IMR-90 (cell line): ENCODE measurements around the gene LHFPL6. TPM values are rescaled to one million over a fixed set of nuclear protein-coding genes. Genes with fewer than 3 reads are reported as not detected.

Source experiments
- ATAC-seq: fragments of 200-7000 bp; cut with Tn5 transposase; 2 replicates; pipeline ENCODE4 v1.9.1; 2020; ENCODE audit warnings: low read depth, mild to moderate bottlenecking, moderate library complexity
- BruUV-seq: library from RNA; stranded (reverse); fragments of 400-500 nt; replicated peaks from 2 replicates; lab custom pipeline; 2021; lab: Mats Ljungman, UMichigan
- CTCF ChIA-PET: fragments of 300-600 bp; formaldehyde crosslinking; extraction: SDS; loops from one replicate; lab custom pipeline; 2021; ENCODE audit warnings: antibody characterized with exemption; lab: Yijun Ruan, JAX
- POLR2A ChIA-PET: fragments of 300-600 bp; sonication (Branson Sonifier 250); formaldehyde crosslinking; loops from one replicate; lab custom pipeline; 2022; ENCODE audit warnings: antibody characterized with exemption; ENCODE audit not compliant: unreplicated experiment; lab: Charles Lee
- DNase-seq: peaks from one replicate; pipeline ENCODE4 v3.0.0; 2013
- H2AFZ ChIP-seq: replicated peaks from 2 replicates; pipeline ENCODE3; 2013; ENCODE audit warnings: low read length, mild to moderate bottlenecking; ENCODE audit not compliant: poor library complexity
- H2AK5ac ChIP-seq: 2 replicates; pipeline ENCODE4 v1.6.1; 2013; ENCODE audit warnings: low read depth, low read length, inconsistent platforms
- H2AK9ac ChIP-seq: replicated peaks from 2 replicates; pipeline ENCODE3; 2013; ENCODE audit warnings: mild to moderate bottlenecking, low read depth, low read length, moderate library complexity; ENCODE audit not compliant: poor library complexity
- H2BK120ac ChIP-seq: 2 replicates; pipeline ENCODE4 v1.6.1; 2013; ENCODE audit warnings: low read depth, low read length, inconsistent platforms
- H2BK15ac ChIP-seq: 3 replicates; pipeline ENCODE4 v1.6.1; 2013; ENCODE audit warnings: low read depth, low read length, inconsistent platforms
- H2BK20ac ChIP-seq: 2 replicates; pipeline ENCODE4 v1.6.1; 2013; ENCODE audit warnings: low read depth, mild to moderate bottlenecking, inconsistent platforms, low read length, moderate library complexity
- H2BK5ac ChIP-seq: 2 replicates; pipeline ENCODE4 v1.6.1; 2013; ENCODE audit warnings: mild to moderate bottlenecking, low read depth, low read length, inconsistent platforms; ENCODE audit not compliant: poor library complexity, severe bottlenecking
- H3K14ac ChIP-seq: replicated peaks from 2 replicates; pipeline ENCODE4 v1.6.1; 2013; ENCODE audit warnings: low read depth, low read length, inconsistent platforms
- H3K18ac ChIP-seq: 2 replicates; pipeline ENCODE4 v1.6.1; 2013; ENCODE audit warnings: low read depth, low read length, control low read depth
- H3K23ac ChIP-seq: 2 replicates; pipeline ENCODE4 v1.6.1; 2013; ENCODE audit warnings: low read depth, low read length, inconsistent platforms
- H3K27ac ChIP-seq: 2 replicates; pipeline ENCODE4 v1.5.1; 2013; ENCODE audit warnings: mild to moderate bottlenecking, control low read depth, low read length; ENCODE audit not compliant: insufficient read depth
- H3K27me3 ChIP-seq: 2 replicates; pipeline ENCODE4 v1.6.1; 2013; ENCODE audit warnings: low read length; ENCODE audit not compliant: control insufficient read depth, insufficient read depth
- H3K36me3 ChIP-seq: 2 replicates; pipeline ENCODE4 v1.6.1; 2013; ENCODE audit warnings: low read length, mixed read lengths; ENCODE audit not compliant: control insufficient read depth, insufficient read depth
- H3K4ac ChIP-seq: 2 replicates; pipeline ENCODE4 v1.6.1; 2013; ENCODE audit warnings: low read depth, low read length, inconsistent platforms
- H3K4me1 ChIP-seq: 2 replicates; pipeline ENCODE4 v1.6.1; 2013; ENCODE audit warnings: low read length, mixed read lengths; ENCODE audit not compliant: control insufficient read depth, insufficient read depth
- H3K4me2 ChIP-seq: 2 replicates; pipeline ENCODE4 v1.6.1; 2013; ENCODE audit warnings: low read depth, mild to moderate bottlenecking, control low read depth, low read length, moderate library complexity
- H3K4me3 ChIP-seq: 2 replicates; pipeline ENCODE4 v1.5.1; 2013; ENCODE audit warnings: low read depth, mild to moderate bottlenecking, control low read depth, low read length, moderate library complexity; ENCODE audit not compliant: insufficient read depth
- H3K56ac ChIP-seq: 2 replicates; pipeline ENCODE4 v1.6.1; 2013; ENCODE audit warnings: low read length, inconsistent platforms; ENCODE audit not compliant: insufficient read depth; ENCODE audit errors: extremely low read depth
- H3K79me1 ChIP-seq, 2 experiments: 2 replicates each; pipeline ENCODE4 v1.6.1; 2013; ENCODE audit warnings: low read length in 2 of 2, inconsistent platforms in 1 of 2, low read depth in 1 of 2
- H3K9ac ChIP-seq: 2 replicates; pipeline ENCODE4 v1.6.1; 2013; ENCODE audit warnings: low read depth, low read length, control low read depth
- H3K9me1 ChIP-seq: 2 replicates; pipeline ENCODE4 v1.6.1; 2013; ENCODE audit warnings: low read length, inconsistent platforms; ENCODE audit not compliant: insufficient read depth
- H3K9me3 ChIP-seq: 2 replicates; pipeline ENCODE4 v1.6.1; 2013; ENCODE audit warnings: low read length; ENCODE audit not compliant: control insufficient read depth, insufficient read depth
- H4K20me1 ChIP-seq: 2 replicates; pipeline ENCODE4 v1.6.1; 2013; ENCODE audit warnings: low read length, inconsistent platforms; ENCODE audit not compliant: insufficient read depth
- H4K5ac ChIP-seq: 2 replicates; pipeline ENCODE4 v1.6.1; 2013; ENCODE audit warnings: mild to moderate bottlenecking, low read depth, low read length, control low read depth
- H4K8ac ChIP-seq, 2 experiments: 2 replicates each; pipeline ENCODE4 v1.6.1; 2013; ENCODE audit warnings: low read depth in 2 of 2, low read length in 2 of 2, control low read depth in 1 of 2, inconsistent platforms in 1 of 2
- H4K91ac ChIP-seq: 2 replicates; pipeline ENCODE4 v1.6.1; 2013; ENCODE audit warnings: low read depth, low read length, inconsistent platforms; ENCODE audit not compliant: insufficient read depth
- BHLHE40 ChIP-seq: fragments of 150-350 bp; IDR thresholded peaks from 2 replicates; pipeline ENCODE4 v1.6.1; 2016; ENCODE audit warnings: mild to moderate bottlenecking, low read depth, low read length
- CEBPB ChIP-seq: IDR thresholded peaks from 2 replicates; pipeline ENCODE4 v1.6.1; 2012; ENCODE audit warnings: low read depth, low read length, improper control_type of control experiment
- CHD1 ChIP-seq: IDR thresholded peaks from 2 replicates; pipeline ENCODE4 v1.6.1; 2012; ENCODE audit warnings: low read depth, low read length, improper control_type of control experiment
- CTCF ChIP-seq: conservative IDR thresholded peaks from 2 replicates; pipeline ENCODE4 v1.5.1; 2012; ENCODE audit warnings: mild to moderate bottlenecking, low read depth, low read length, improper control_type of control experiment
- FOS ChIP-seq: fragments of 150-350 bp; IDR thresholded peaks from 2 replicates; pipeline ENCODE4 v1.6.1; 2016; ENCODE audit warnings: low read depth, low read length
- MAFK ChIP-seq: IDR thresholded peaks from 2 replicates; pipeline ENCODE4 v1.6.1; 2012; ENCODE audit warnings: low read depth, low read length, improper control_type of control experiment
- MAZ ChIP-seq: IDR thresholded peaks from 2 replicates; pipeline ENCODE4 v1.6.1; 2012; ENCODE audit warnings: low read depth, mild to moderate bottlenecking, low read length, improper control_type of control experiment, moderate library complexity, borderline replicate concordance
- MXI1 ChIP-seq: IDR thresholded peaks from 2 replicates; pipeline ENCODE4 v1.6.1; 2012; ENCODE audit warnings: low read depth, mild to moderate bottlenecking, low read length, moderate library complexity, borderline replicate concordance
- NFE2L2 ChIP-seq: fragments of 150-350 bp; IDR thresholded peaks from 2 replicates; pipeline ENCODE4 v1.6.1; 2016; ENCODE audit warnings: low read depth, mild to moderate bottlenecking, low read length
- POLR2A ChIP-seq: IDR thresholded peaks from 2 replicates; pipeline ENCODE4 v1.6.1; 2012; ENCODE audit warnings: mild to moderate bottlenecking, low read depth, low read length
- RAD21 ChIP-seq: IDR thresholded peaks from 2 replicates; pipeline ENCODE4 v1.6.1; 2012; ENCODE audit warnings: low read length, improper control_type of control experiment
- RCOR1 ChIP-seq: IDR thresholded peaks from 2 replicates; pipeline ENCODE4 v1.6.1; 2012; ENCODE audit warnings: mild to moderate bottlenecking, low read length, improper control_type of control experiment; ENCODE audit not compliant: insufficient replicate concordance
- RFX5 ChIP-seq: IDR thresholded peaks from 2 replicates; pipeline ENCODE4 v1.8.0; 2012; ENCODE audit warnings: low read depth, mild to moderate bottlenecking, low read length, moderate library complexity
- SMC3 ChIP-seq: fragments of 150-350 bp; IDR thresholded peaks from 2 replicates; pipeline ENCODE4 v1.6.1; 2016; ENCODE audit warnings: low read depth, mild to moderate bottlenecking, antibody characterized with exemption, low read length, moderate library complexity
- WGBS, 2 experiments: methylation state at CpG; one replicate each; pipeline versions ENCODE4 v1.1.5 to v1.1.7; 2013; ENCODE audit warnings: missing lambda C conversion rate in 2 of 2; ENCODE audit not compliant: insufficient read length in 1 of 2; ENCODE audit errors: extremely low coverage in 2 of 2; 5-methylcytosine and 5-hydroxymethylcytosine counted together
- dilution Hi-C: fragments of 300-500 bp; cut with HindIII; formaldehyde crosslinking; loops from one replicate; pipeline ENCODE4 v1.14.3; 2018; ENCODE audit warnings: low sequenced_read_pairs; ENCODE audit not compliant: unreplicated experiment
- in situ Hi-C: fragments of 300-500 bp; cut with MboI; formaldehyde crosslinking; loops from 3 replicates; pipeline ENCODE4 v1.14.3; 2019; ENCODE audit warnings: low sequenced_read_pairs, inconsistent platforms, mixed read lengths
- intact Hi-C: fragments of 100-400 bp; cut with micrococcal nuclease; formaldehyde crosslinking; loops from 2 replicates; pipeline ENCODE4 v1.10.0; 2022
- polyA plus RNA-seq, 3 experiments: library from polyadenylated mRNA; depleted of rRNA; stranded (reverse); fragments of >200 nt; gene quantifications; 2 replicates each; pipeline ENCODE4 v1.2.3, GENCODE V29; 2012; ENCODE audit warnings: low replicate concordance in 1 of 3
- total RNA-seq: library from RNA; depleted of rRNA; stranded (reverse); fragments of >200 nt; gene quantifications from 2 replicates; pipeline ENCODE4 v1.2.3, GENCODE V29; 2012
- TF ChIP-seq, protein P1 (sequence below): fragments of 150-350 bp; IDR thresholded peaks from 2 replicates; pipeline ENCODE4 v1.6.1; 2017; ENCODE audit warnings: mild to moderate bottlenecking, antibody characterized with exemption, low read length, low read depth
- TF ChIP-seq, protein P2 (sequence below): fragments of 150-350 bp; IDR thresholded peaks from 2 replicates; pipeline ENCODE4 v1.6.1; 2016; ENCODE audit warnings: low read depth, mild to moderate bottlenecking, low read length, moderate library complexity, borderline replicate concordance

The LHFPL6 gene
- total and polyA plus RNA-seq, 2 of the 4 experiments (the other 2 are of a cell fraction) = 24.7 to 36.1 TPM

DNA sequence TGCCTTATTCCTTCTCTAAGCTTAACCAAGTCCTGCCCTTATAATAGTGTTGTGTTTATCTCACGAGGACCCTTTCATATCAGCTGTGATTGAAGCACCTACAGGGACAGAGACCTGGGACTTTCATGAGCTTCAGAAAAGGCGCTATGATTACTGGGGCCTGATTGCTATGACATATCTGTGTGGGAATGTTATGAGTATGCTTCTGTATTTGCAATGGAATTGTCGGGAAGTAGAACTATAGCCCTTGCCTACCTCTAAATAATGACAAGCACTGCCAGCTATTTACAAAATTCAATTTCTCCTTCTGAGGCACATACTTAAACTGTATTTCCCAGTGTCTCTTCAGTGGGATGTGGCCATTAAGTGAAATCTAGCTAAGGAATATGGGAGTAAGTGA, 191.5 kb downstream of the LHFPL6 start:
- Histone ChIP-seq H3K14ac (no peak overlapping the region), H2AK5ac (no peak overlapping the region), H3K18ac (no peak overlapping the region), H3K9me3 (no peaks in the 10 kb centered on the region), H2AK9ac (no peak overlapping the region), H4K91ac (no peak overlapping the region), H3K27me3 (no peaks in the 10 kb centered on the region), H3K23ac (no peak overlapping the region), H3K36me3 (no peaks in the 10 kb centered on the region), H3K79me1 (peaks cover 0 to 3% of the 10 kb centered on the region in 2 experiments; a peak in 1 of 4 replicates), H2BK15ac (no peak overlapping the region), H3K4me2 (no peak overlapping the region), H3K4me1 (peaks cover 2% of the 10 kb centered on the region; the same call in 1 of the 2 replicates), H2BK5ac (no peak overlapping the region), H2AFZ (no peak overlapping the region), H4K5ac (no peak overlapping the region), H3K4ac (no peak overlapping the region), H3K9ac (no peak overlapping the region), H2BK120ac (no peak overlapping the region), H4K8ac (no peak overlapping the region), H3K4me3 (no peak overlapping the region), H3K9me1 (no peaks in the 10 kb centered on the region), H2BK20ac (no peak overlapping the region), H4K20me1 (no peaks in the 10 kb centered on the region), H3K56ac (no peak overlapping the region), H3K27ac (no peak overlapping the region)
- POLR2A ChIA-PET = no interaction called here
- BruUV-seq = no TSS peak
- dilution Hi-C loops (no loop called here), in situ Hi-C loops (loop anchor here (10.0 kb wide), 1 partner anchor 193 kb away; the partner anchor contains the start of gene LHFPL6), intact Hi-C loops (loop anchor here (5.0 to 10.0 kb wide), 2 partner anchors 264 to 377 kb away; partner anchors contain the start of genes NHLRC3 and PROSER1)
- no CpG with 5 or more reads among the region's 3 CpGs for WGBS, 2 experiments
- no peak for ATAC-seq
- CTCF ChIA-PET = no interaction called here
- DNase-seq = no peak
- TF ChIP-seq SMC3 (no peak), CTCF (no peak), CEBPB (no peak), MAFK (no peak), MXI1 (no peak), POLR2A (no peak), NFE2L2 (no peak), CHD1 (no peak), FOS (no peak), BHLHE40 (no peak), RCOR1 (no peak), RAD21 (no peak), MAZ (no peak), RFX5 (no peak)
- TF ChIP-seq, protein P1, sequence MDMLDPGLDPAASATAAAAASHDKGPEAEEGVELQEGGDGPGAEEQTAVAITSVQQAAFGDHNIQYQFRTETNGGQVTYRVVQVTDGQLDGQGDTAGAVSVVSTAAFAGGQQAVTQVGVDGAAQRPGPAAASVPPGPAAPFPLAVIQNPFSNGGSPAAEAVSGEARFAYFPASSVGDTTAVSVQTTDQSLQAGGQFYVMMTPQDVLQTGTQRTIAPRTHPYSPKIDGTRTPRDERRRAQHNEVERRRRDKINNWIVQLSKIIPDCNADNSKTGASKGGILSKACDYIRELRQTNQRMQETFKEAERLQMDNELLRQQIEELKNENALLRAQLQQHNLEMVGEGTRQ = no peak
- TF ChIP-seq, protein P2, sequence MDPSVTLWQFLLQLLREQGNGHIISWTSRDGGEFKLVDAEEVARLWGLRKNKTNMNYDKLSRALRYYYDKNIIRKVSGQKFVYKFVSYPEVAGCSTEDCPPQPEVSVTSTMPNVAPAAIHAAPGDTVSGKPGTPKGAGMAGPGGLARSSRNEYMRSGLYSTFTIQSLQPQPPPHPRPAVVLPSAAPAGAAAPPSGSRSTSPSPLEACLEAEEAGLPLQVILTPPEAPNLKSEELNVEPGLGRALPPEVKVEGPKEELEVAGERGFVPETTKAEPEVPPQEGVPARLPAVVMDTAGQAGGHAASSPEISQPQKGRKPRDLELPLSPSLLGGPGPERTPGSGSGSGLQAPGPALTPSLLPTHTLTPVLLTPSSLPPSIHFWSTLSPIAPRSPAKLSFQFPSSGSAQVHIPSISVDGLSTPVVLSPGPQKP = no peak
